Suprapubic skin (tissue), 4 donors: ENCODE data around the gene CRHR2.

Experiments used
- CTCF ChIP-seq, 2 donors: fragments of 200-600 bp in 1 of 2; fragments of 450-650 bp in 1 of 2; sonication (generic) in 1 of 2; IDR thresholded peaks; one replicate each; pipeline ENCODE4 v1.5.1; 2016 to 2019; ENCODE audit warnings: antibody characterized with exemption in 2 of 2, mild to moderate bottlenecking in 1 of 2, moderate library complexity in 1 of 2
- POLR2A ChIP-seq, 2 donors: fragments of 450-650 bp; IDR thresholded peaks; one replicate each; pipeline ENCODE4 v1.6.1; 2017; ENCODE audit warnings: antibody characterized with exemption in 2 of 2, mild to moderate bottlenecking in 2 of 2, moderate library complexity in 2 of 2
- POLR2AphosphoS5 ChIP-seq, 3 donors: sonication (generic); formaldehyde crosslinking; IDR thresholded peaks; one replicate each; pipeline ENCODE4 v1.6.1; 2017; ENCODE audit warnings: antibody characterized with exemption in 3 of 3

GRCh38 chr7:30657131-30657530 lies 25.1 kb downstream of the CRHR2 start:
- no peak for TF ChIP-seq CTCF (IDR thresholded peaks at IDR 0.05)
- no peak for TF ChIP-seq POLR2A (IDR thresholded peaks at IDR 0.05)
- no peak for TF ChIP-seq POLR2AphosphoS5 (IDR thresholded peaks at IDR 0.05)
